HG03558 (cell line): ENCODE measurements around the gene TXNDC16.

Experiments
- ATAC-seq: cut with Tn5 transposase; IDR thresholded peaks from one replicate; pipeline ENCODE4 v1.9.1; 2021; ENCODE audit warnings: moderate number of reproducible peaks; ENCODE audit not compliant: unreplicated experiment; ENCODE audit errors: extremely low read depth

TXNDC16 gene

GRCh38 chr14:52399104-52399503 lies 153.2 kb downstream of the TXNDC16 start:
- no peak for ATAC-seq

- no peak for ATAC-seq
These were observed 154.5 kb downstream of the TXNDC16 start for GRCh38 chr14:52397844-52398243.

GRCh38 chr14:52395728-52396127 lies 156.6 kb downstream of the TXNDC16 start:
- no peak for ATAC-seq

- no peak for ATAC-seq
These were observed 160.3 kb downstream of the TXNDC16 start for GRCh38 chr14:52391881-52392615.
